Neural progenitor cell (in vitro differentiated cells): ENCODE measurements around the gene LHB.

Experiments used
- CTCF ChIP-seq: fragments of 200-600 bp; sonication (generic); IDR thresholded peaks from 2 replicates; pipeline ENCODE4 v1.5.1; 2017; ENCODE audit warnings: antibody characterized with exemption, mild to moderate bottlenecking
- EZH2phosphoT487 ChIP-seq: fragments of 200-600 bp; sonication (generic); IDR thresholded peaks from 2 replicates; pipeline ENCODE4 v1.6.1; 2017; ENCODE audit warnings: antibody characterized with exemption

DNA sequence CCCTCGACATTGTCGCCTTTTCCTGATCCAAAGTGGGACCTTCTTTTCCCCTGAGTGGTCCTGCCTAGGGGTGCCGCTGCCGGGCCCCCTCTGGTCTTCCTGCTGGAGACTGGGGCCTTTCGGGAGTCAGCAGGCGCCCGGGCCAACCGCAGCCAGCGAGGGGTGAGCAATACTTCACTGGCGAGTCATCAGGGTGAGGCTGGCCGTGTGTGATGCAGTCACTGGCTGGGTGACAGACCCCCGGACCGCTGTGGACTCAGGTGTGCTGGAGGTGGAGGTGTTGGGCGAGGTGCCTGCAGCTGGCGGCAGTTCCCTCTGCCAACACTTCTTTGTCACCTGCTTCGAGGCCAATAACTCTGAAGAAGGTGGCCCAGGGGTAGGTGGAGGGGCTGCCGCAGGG lies 25.3 kb upstream of the LHB start:
- TF ChIP-seq CTCF (no peak), EZH2phosphoT487 (no peak)
